Progenitor cell of endocrine pancreas (in vitro differentiated cells): ENCODE measurements around the gene UBE2J2. TPM values are rescaled to one million over a fixed set of nuclear protein-coding genes. Genes with fewer than 3 reads are reported as not detected.

Source experiments
- DNase-seq: peaks from one replicate; pipeline ENCODE4 v3.0.0; 2021; ENCODE audit warnings: low spot score; ENCODE audit not compliant: unreplicated experiment
- H3K27ac Mint-ChIP-seq: 2 replicates; pipeline ENCODE4 v1.8.0; 2021; ENCODE audit warnings: mild to moderate bottlenecking, moderate library complexity, mixed read lengths
- H3K27me3 Mint-ChIP-seq: 2 replicates; pipeline ENCODE4 v1.8.0; 2021; ENCODE audit warnings: mixed read lengths
- H3K36me3 Mint-ChIP-seq: 2 replicates; pipeline ENCODE4 v1.8.0; 2022; ENCODE audit warnings: mixed read lengths; ENCODE audit not compliant: insufficient read depth
- H3K4me1 Mint-ChIP-seq: 2 replicates; pipeline ENCODE4 v1.8.0; 2021; ENCODE audit warnings: low read depth, mixed read lengths
- H3K4me3 Mint-ChIP-seq: 2 replicates; pipeline ENCODE4 v1.8.0; 2021; ENCODE audit warnings: low read depth, mild to moderate bottlenecking, moderate library complexity, mixed read lengths
- H3K9me3 Mint-ChIP-seq: 2 replicates; pipeline ENCODE4 v1.8.0; 2021; ENCODE audit warnings: low read depth, mixed read lengths
- total RNA-seq: library from RNA; stranded (reverse); gene quantifications from 2 replicates; pipeline ENCODE4 v1.2.1, GENCODE V29; 2021
- TF ChIP-seq, protein P1 (sequence below): fragments of 200-600 bp; sonication (generic); IDR thresholded peaks from one replicate; pipeline ENCODE4 v1.5.0; 2021; ENCODE audit warnings: antibody characterized with exemption, mild to moderate bottlenecking; ENCODE audit not compliant: unreplicated experiment

UBE2J2 gene
- total RNA-seq, 1 donor from 2014 or later: 73.6 TPM

DNA sequence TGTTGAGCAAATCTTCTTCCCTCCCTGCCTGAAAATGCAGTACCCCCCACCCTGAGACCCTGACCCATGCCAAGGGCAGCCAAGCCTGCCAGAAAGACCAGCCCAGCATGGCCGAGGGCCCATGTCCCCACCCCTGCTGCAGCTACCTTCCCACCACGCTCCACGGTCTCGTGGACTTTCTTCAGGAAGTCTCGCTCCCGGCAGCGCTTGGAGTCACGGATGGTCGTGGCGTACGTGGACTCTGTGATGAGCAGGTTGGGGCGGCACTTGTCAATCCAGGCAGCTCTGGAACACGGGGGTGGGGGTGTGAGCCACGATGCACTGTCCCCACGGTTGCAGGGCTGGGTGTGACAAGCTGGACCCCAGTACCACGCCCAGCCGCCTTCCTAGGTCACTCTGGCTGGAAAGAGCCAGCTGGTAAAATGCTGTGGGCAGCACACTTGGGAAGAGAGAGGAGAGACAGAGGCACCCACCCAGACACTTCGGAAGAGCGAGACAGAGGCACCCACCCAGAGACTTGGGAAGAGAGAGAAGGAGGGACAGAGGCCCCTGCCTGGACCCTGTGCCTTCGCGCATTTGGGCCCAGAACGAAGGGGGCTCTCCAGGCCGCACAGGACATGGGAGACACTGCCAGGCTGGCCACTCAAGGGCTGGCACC lies 41.2 kb upstream of the UBE2J2 start:
- H3K27ac Mint-ChIP-seq: no peak overlapping the region
- TF ChIP-seq, protein P1, sequence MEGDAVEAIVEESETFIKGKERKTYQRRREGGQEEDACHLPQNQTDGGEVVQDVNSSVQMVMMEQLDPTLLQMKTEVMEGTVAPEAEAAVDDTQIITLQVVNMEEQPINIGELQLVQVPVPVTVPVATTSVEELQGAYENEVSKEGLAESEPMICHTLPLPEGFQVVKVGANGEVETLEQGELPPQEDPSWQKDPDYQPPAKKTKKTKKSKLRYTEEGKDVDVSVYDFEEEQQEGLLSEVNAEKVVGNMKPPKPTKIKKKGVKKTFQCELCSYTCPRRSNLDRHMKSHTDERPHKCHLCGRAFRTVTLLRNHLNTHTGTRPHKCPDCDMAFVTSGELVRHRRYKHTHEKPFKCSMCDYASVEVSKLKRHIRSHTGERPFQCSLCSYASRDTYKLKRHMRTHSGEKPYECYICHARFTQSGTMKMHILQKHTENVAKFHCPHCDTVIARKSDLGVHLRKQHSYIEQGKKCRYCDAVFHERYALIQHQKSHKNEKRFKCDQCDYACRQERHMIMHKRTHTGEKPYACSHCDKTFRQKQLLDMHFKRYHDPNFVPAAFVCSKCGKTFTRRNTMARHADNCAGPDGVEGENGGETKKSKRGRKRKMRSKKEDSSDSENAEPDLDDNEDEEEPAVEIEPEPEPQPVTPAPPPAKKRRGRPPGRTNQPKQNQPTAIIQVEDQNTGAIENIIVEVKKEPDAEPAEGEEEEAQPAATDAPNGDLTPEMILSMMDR: no peak
- H3K4me1 Mint-ChIP-seq: peaks cover 1% of the 10 kb centered on the region
- DNase-seq: no peak
- peaks cover 3% of the 10 kb centered on the region for H3K36me3 Mint-ChIP-seq
- no peaks in the 10 kb centered on the region for H3K27me3 Mint-ChIP-seq
- H3K9me3 Mint-ChIP-seq: no peaks in the 10 kb centered on the region
- H3K4me3 Mint-ChIP-seq: no peak overlapping the region

GRCh38 chr1:1314237-1314586 lies 40.6 kb upstream of the UBE2J2 start:
- H3K36me3 Mint-ChIP-seq: peaks cover 3% of the 10 kb centered on the region

DNA sequence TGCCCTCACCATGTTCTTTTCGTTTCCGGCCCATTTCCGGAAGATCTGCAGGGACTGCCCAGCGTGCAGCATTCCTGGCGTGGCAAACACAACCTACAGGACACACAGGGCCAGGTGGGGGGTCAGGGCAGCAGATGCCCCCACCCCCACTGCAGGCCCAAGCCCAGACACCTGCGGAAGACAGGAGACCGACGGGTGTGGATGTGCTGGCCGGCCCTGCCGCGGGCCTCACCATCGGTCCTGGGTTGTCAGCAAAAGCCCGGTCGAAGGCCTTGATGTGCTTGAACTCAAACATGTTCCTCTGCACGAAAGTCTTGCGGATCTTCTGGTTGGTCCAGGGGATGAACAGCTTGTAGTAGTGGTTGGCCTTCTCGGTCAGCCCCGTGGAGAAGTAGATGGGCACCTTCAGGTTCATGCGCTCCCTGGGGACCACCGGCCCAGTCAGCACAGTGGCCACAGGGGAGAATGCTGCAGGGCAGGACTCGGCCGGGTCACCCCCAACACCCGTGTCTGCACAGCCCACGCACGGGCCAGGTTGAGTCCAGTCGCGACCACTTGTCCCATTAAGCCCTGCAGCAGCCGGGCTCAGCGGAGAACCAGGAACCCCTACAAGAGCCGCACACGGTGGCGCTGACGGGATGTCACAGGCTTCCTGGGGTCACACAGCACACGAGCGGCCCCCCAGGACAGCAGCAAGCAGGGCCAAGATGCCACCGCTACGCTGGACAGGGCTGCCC lies 40.0 kb upstream of the UBE2J2 start:
- DNase-seq: no peak
- TF ChIP-seq, protein P1: no peak
- H3K27me3 Mint-ChIP-seq: no peaks in the 10 kb centered on the region
- peaks cover 1% of the 10 kb centered on the region for H3K4me1 Mint-ChIP-seq
- peaks cover 2% of the 10 kb centered on the region for H3K36me3 Mint-ChIP-seq
- no peak overlapping the region for H3K4me3 Mint-ChIP-seq
- H3K27ac Mint-ChIP-seq: peak overlapping the region; percentile 62
- no peaks in the 10 kb centered on the region for H3K9me3 Mint-ChIP-seq

More at GRCh38 chr1:1314237-1314586, 40.6 kb upstream of the UBE2J2 start:
- TF ChIP-seq, protein P1: no peak
- no peak overlapping the region for H3K4me3 Mint-ChIP-seq
- no peaks in the 10 kb centered on the region for H3K27me3 Mint-ChIP-seq
- DNase-seq: no peak
- H3K4me1 Mint-ChIP-seq: peaks cover 1% of the 10 kb centered on the region
- H3K9me3 Mint-ChIP-seq: no peaks in the 10 kb centered on the region
- H3K27ac Mint-ChIP-seq: no peak overlapping the region

GRCh38 chr1:1312450-1313314 lies 39.0 kb upstream of the UBE2J2 start:
- no peaks in the 10 kb centered on the region for H3K27me3 Mint-ChIP-seq
- TF ChIP-seq, protein P1: no peak
- peaks cover 1% of the 10 kb centered on the region for H3K4me1 Mint-ChIP-seq
- H3K4me3 Mint-ChIP-seq: no peak overlapping the region
- H3K36me3 Mint-ChIP-seq: peaks cover 2% of the 10 kb centered on the region
- DNase-seq: no peak
- H3K27ac Mint-ChIP-seq: no peak overlapping the region
- H3K9me3 Mint-ChIP-seq: no peaks in the 10 kb centered on the region
